PC-3 (cell line): ENCODE data around the gene OR2J1.

Experiments used
- EZH2phosphoT487 ChIP-seq: fragments of 300-600 bp; sonication (generic); IDR thresholded peaks from 2 replicates; pipeline ENCODE4 v1.6.1; 2018; ENCODE audit warnings: mild to moderate bottlenecking, antibody characterized with exemption, low read length, borderline replicate concordance
- TF ChIP-seq, protein P1 (sequence below): fragments of 300-600 bp; sonication (generic); conservative IDR thresholded peaks from 2 replicates; pipeline ENCODE4 v1.5.1; 2017; ENCODE audit warnings: antibody characterized with exemption, low read depth, mild to moderate bottlenecking, low read length

DNA sequence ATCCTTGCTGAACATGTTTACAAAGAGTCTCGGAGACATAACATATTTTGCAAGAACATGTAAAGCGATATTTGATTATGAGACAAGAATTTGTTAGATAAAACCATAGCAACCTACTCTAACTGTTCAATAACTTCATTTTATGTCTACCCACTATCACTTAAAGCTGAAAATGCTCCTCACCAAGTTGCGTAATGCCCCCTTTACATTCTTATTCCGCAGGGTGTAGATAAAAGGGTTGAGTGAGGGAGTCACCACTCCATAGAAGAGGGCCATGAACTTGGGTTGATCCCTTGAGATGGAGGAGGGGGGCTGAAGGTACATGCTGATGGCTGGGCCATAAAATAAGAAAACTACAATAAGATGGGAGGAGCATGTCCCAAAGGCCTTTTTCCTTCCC lies 38.4 kb downstream of the OR2J1 start:
- TF ChIP-seq, protein P1, sequence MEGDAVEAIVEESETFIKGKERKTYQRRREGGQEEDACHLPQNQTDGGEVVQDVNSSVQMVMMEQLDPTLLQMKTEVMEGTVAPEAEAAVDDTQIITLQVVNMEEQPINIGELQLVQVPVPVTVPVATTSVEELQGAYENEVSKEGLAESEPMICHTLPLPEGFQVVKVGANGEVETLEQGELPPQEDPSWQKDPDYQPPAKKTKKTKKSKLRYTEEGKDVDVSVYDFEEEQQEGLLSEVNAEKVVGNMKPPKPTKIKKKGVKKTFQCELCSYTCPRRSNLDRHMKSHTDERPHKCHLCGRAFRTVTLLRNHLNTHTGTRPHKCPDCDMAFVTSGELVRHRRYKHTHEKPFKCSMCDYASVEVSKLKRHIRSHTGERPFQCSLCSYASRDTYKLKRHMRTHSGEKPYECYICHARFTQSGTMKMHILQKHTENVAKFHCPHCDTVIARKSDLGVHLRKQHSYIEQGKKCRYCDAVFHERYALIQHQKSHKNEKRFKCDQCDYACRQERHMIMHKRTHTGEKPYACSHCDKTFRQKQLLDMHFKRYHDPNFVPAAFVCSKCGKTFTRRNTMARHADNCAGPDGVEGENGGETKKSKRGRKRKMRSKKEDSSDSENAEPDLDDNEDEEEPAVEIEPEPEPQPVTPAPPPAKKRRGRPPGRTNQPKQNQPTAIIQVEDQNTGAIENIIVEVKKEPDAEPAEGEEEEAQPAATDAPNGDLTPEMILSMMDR: no peak
- no peak for TF ChIP-seq EZH2phosphoT487
